Psoas muscle (tissue), 8 donors: ENCODE measurements around the gene ZNF638. TPM values are rescaled to one million over a fixed set of nuclear protein-coding genes. Genes with fewer than 3 reads are reported as not detected.

Experiments used
- ATAC-seq, 4 donors: fragments of 200-7000 bp; cut with Tn5 transposase; one replicate each; pipeline ENCODE4 v1.9.1; 2020; ENCODE audit warnings: moderate library complexity in 3 of 4, mild to moderate bottlenecking in 2 of 4
- DNase-seq, 2 donors: peaks; one replicate each; pipeline ENCODE4 v3.0.0-alpha.2; 2020
- H3K27ac ChIP-seq: fragments of 200-600 bp; one replicate; pipeline ENCODE4 v1.8.0; 2022
- H3K27me3 ChIP-seq, 3 donors: fragments of 200-600 bp in 1 of 3; one replicate each; pipeline versions ENCODE4 v1.6.1 to v1.8.0; 2013 to 2022; ENCODE audit warnings: low read length in 2 of 3, mild to moderate bottlenecking in 2 of 3, moderate library complexity in 1 of 3; ENCODE audit not compliant: insufficient read depth in 3 of 3
- H3K36me3 ChIP-seq, 2 donors: fragments of 200-600 bp in 1 of 2; one replicate each; pipeline versions ENCODE4 v1.6.1 to v1.8.0; 2013 to 2022; ENCODE audit warnings: low read depth in 1 of 2, mild to moderate bottlenecking in 1 of 2, moderate library complexity in 1 of 2; ENCODE audit not compliant: insufficient read depth in 1 of 2
- H3K4me1 ChIP-seq: fragments of 200-600 bp; one replicate; pipeline ENCODE4 v1.8.0; 2022
- H3K4me3 ChIP-seq: fragments of 200-600 bp; one replicate; pipeline ENCODE4 v1.8.0; 2022; ENCODE audit warnings: mild to moderate bottlenecking
- H3K9me3 ChIP-seq: fragments of 200-600 bp; one replicate; pipeline ENCODE4 v1.8.0; 2022
- WGBS, 3 donors: extraction: QIAGEN DNeasy Blood & Tissue Kit; methylation state at CpG; one replicate each; pipeline versions ENCODE4 v1.1.6 to v1.1.7; 2013; 5-methylcytosine and 5-hydroxymethylcytosine counted together
- intact Hi-C, 2 donors: fragments of 100-400 bp; cut with DNase I; formaldehyde crosslinking; loops; one replicate each; pipeline versions ENCODE4 v1.11.0 to v1.14.2; 2022
- polyA plus RNA-seq, 3 donors: library from polyadenylated mRNA; stranded (reverse); fragments of 200-250 nt; gene quantifications; one replicate each; pipeline ENCODE4 v1.2.3, GENCODE V29; 2013
- total RNA-seq, 4 donors: library from RNA; stranded (reverse); fragmentation: NEBNext Ultra II Directional in 2 of 4; extraction: Animal tissue kit (Norgen Biotek cat#: 25700) in 2 of 4; gene quantifications; one replicate each; pipeline versions ENCODE4 v1.2.1 to v1.2.4, GENCODE V29; 2021 to 2023
- TF ChIP-seq, protein P1 (sequence below): fragments of 200-600 bp; IDR thresholded peaks from one replicate; pipeline ENCODE4 v1.8.0; 2022; ENCODE audit warnings: antibody characterized with exemption
- donor health status: healthy with polysubstance abuse.
- donor health status: DM: no; HTN: no; CAD: no; lungs with moderate emphysema.
- donor health status: Bipolar disorder and iron deficiency.
- donor health status: healthy.
- donor health status: DM: yes; HTN: yes; CAD: no.
- donor health status: DM: no; HTN: no; CAD: no.
- donor health status: DM: no; HTN: no; CAD: no.
- donor health status: DM: yes; HTN: yes; CAD: no.

ZNF638 gene
- total and polyA plus RNA-seq, 7 donors, result 50.5 to 73.6 (median 62.3) TPM

- no peak for DNase-seq
- Histone ChIP-seq H3K9me3 (no peaks in the 10 kb centered on the region), H3K27ac (peak overlapping the region; percentile 51), H3K4me3 (no peak overlapping the region), H3K4me1 (peaks cover 12% of the 10 kb centered on the region), H3K27me3 (no peaks in the 10 kb centered on the region), H3K36me3 (peaks cover 3 to 99% of the 10 kb centered on the region in 2 donors)
- ATAC-seq, result peak; percentile 65 to 75 (median 71)
- TF ChIP-seq, protein P1, sequence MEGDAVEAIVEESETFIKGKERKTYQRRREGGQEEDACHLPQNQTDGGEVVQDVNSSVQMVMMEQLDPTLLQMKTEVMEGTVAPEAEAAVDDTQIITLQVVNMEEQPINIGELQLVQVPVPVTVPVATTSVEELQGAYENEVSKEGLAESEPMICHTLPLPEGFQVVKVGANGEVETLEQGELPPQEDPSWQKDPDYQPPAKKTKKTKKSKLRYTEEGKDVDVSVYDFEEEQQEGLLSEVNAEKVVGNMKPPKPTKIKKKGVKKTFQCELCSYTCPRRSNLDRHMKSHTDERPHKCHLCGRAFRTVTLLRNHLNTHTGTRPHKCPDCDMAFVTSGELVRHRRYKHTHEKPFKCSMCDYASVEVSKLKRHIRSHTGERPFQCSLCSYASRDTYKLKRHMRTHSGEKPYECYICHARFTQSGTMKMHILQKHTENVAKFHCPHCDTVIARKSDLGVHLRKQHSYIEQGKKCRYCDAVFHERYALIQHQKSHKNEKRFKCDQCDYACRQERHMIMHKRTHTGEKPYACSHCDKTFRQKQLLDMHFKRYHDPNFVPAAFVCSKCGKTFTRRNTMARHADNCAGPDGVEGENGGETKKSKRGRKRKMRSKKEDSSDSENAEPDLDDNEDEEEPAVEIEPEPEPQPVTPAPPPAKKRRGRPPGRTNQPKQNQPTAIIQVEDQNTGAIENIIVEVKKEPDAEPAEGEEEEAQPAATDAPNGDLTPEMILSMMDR, result no peak
- 7 to 24% (median 9%) methylated on average over 1 of the region's 1 CpG for WGBS, 3 donors
- intact Hi-C loops, result no loop called here
These were observed 53.4 kb downstream of the ZNF638 start for GRCh38 chr2:71385012-71385411.

DNA sequence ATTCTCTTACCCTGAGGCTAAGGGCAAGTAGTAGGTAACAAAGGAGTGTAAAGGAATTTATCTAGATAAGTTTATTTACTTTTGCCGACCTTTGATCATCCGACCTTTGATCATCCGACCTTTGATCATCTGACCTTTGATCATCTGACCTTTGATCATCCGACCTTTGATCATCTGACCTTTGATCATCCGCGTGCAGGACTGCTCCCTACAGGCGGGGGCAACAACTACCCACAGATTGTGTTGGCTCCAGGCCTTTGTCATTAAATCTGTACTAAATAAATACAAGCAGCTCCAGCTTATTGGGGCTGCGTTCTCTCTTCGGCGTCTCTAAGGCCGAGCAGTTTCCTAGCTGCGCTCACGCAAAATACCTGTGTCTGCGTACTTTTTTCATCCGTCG, 56.6 kb downstream of the ZNF638 start:
- ATAC-seq (no peak), DNase-seq (no peak)
- H3K27ac ChIP-seq, result no peak overlapping the region
- peaks cover 12% of the 10 kb centered on the region for H3K4me1 ChIP-seq
- TF ChIP-seq, protein P1, result no peak
- intact Hi-C loops, result no loop called here
- peaks cover 3 to 98% of the 10 kb centered on the region in 2 donors for H3K36me3 ChIP-seq
- H3K4me3 ChIP-seq, result no peak overlapping the region
- H3K9me3 ChIP-seq, result no peaks in the 10 kb centered on the region
- H3K27me3 ChIP-seq, result no peaks in the 10 kb centered on the region
- 92 to 97% (median 96%) methylated on average over 16 of the region's 16 CpGs for WGBS, 3 donors

DNA sequence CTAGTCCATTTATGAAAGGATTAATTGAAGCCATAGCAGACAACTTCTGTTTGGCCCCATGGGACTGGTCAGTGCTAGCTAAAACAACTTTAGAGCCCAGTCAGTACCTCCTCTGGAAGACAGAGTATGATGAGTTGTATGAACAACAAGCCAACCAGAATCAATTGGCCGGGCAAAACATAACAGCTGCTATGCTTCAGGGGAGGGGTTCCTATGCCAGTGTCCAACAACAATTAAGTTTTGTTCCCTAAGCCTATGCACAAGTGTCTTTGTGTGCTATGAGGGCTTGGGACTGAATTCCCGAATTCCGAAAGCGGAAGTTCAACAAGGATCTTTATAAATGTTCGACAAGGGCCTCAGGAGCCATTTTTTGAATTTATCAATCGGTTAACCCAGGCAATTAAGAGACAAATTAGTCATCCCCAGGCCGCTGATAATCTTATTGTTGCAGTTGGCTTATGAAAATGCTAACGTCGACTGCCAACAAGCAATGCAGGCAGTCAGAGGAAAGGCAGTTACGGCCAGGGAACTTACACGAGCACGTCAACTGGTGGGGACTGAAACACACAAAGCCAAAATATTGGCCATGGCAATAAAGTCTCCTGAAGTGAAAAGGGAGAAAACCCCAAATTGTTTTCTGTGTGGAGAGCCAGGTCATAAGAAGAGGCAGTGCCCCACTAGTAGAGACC, 57.9 kb downstream of the ZNF638 start:
- intact Hi-C loops, result loop anchor here in 1 of 2 donors (10.0 kb wide), 1 partner anchor 245 kb away; no protein-coding TSS in a partner anchor
- H3K4me3 ChIP-seq, result no peak overlapping the region
- H3K27ac ChIP-seq, result no peak overlapping the region
- H3K27me3 ChIP-seq, result no peaks in the 10 kb centered on the region
- no peak for ATAC-seq
- WGBS, 3 donors, result 61 to 68% (median 63%) methylated on average over 12 of the region's 12 CpGs
- H3K4me1 ChIP-seq, result peaks cover 7% of the 10 kb centered on the region
- no peak for DNase-seq
- TF ChIP-seq, protein P1, result no peak
- H3K9me3 ChIP-seq, result no peaks in the 10 kb centered on the region
- peaks cover 12 to 98% of the 10 kb centered on the region in 2 donors for H3K36me3 ChIP-seq

GRCh38 chr2:71393216-71393615, 61.6 kb downstream of the ZNF638 start:
- Histone ChIP-seq H3K36me3 (peaks cover 9 to 99% of the 10 kb centered on the region in 2 donors), H3K4me1 (no peaks in the 10 kb centered on the region), H3K27ac (no peak overlapping the region), H3K4me3 (no peak overlapping the region), H3K9me3 (no peaks in the 10 kb centered on the region), H3K27me3 (no peaks in the 10 kb centered on the region)
- DNase-seq, result no peak
- TF ChIP-seq, protein P1, result no peak
- no peak for ATAC-seq
- 87 to 93% (median 91%) methylated on average over 8 of the region's 8 CpGs for WGBS, 3 donors
- intact Hi-C loops, result loop anchor here in 1 of 2 donors (10.0 kb wide), 1 partner anchor 248 kb away; no protein-coding TSS in a partner anchor
